Erythroblast (primary cell): ENCODE results near the gene GREB1.

Source experiments
- GATA1 ChIP-seq: IDR thresholded peaks from 2 replicates; pipeline ENCODE4 v1.6.1; 2011; ENCODE audit warnings: low read depth, mild to moderate bottlenecking, control low read depth, low read length, moderate library complexity
- POLR2A ChIP-seq: IDR thresholded peaks from 2 replicates; pipeline ENCODE4 v1.6.1; 2011; ENCODE audit warnings: mild to moderate bottlenecking, low read length

- no peak for TF ChIP-seq POLR2A
- no peak for TF ChIP-seq GATA1
These were observed 56.3 kb downstream of the GREB1 start for GRCh38 chr2:11590193-11590592.
